Activated CD8-positive, alpha-beta memory T cell treated with anti-CD3 and anti-CD28 coated beads, Interleukin-2, amount 50 U/mL, for 1 hour (primary cell): Measurements from ENCODE around the gene PDK3.

Source experiments
- DNase-seq: peaks from one replicate; pipeline ENCODE4 v3.0.0-alpha.2; 2020; ENCODE audit errors: extremely low read depth

The PDK3 gene

DNA sequence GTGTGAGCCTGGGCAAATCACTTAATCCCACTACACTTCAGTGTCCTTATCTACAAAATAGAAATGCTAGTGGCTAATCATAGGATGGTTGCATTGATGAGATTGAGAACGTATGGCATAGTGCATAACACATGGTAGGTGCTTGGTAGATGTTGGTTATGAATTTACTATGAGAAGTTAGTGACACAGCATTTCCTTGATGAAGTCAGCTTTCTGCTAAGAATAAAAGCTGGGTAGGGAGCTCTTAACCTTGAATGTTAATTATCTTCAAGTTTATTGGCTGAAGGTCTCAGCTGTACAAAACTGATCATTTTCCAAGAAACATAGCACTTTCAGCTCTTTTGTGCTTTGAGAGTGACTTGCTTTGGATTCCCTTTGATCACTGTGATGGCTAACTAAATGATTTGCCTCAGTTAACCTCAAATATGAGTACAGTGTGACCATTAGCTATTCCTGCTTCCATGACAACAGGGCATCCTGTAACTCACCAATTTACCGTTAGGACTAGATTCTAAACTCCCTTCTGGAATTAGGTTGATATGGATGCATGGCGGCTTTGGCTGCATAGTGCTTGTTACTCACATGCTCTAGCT lies 17.8 kb downstream of the PDK3 start:
- DNase-seq, result no peak

DNA sequence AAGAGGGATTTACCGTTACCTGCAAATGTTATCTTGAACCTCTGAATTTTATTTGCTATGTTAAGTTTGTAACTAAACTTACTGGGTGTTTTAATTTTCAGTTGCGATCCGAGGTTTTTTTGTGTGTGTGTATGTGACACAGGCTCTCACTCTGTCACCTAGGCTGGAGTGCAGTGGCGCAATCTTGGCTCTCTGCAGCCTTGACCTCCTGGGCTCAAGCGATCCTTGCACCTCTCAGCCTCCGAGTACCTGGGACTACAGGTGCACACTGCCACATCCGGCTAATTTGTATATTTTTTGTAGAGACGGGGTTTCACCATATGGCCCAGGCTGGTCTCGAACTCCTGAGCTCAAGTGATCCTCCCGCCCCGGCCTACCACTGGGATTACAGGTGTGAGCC lies 18.5 kb downstream of the PDK3 start:
- DNase-seq, result no peak

DNA sequence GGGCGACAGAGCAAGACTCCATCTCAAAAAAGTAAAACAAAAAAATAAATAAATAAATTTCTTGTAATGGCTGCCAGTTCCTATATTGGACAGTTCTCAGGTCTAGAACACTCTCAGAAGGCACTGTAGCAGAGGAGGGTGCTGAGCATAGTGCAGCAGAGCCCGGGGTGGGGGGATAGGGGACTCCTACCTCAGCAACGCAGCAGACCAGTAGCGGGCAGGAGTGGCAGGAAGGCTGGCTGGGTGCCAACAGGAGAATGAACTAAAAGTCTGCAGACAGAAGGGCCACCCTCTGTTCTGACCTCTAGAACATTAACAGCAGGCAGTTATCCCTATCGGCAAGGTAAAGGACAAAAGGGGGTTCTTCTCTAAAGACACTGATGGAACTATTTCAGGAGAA lies 20.2 kb downstream of the PDK3 start:
- no peak for DNase-seq

DNA sequence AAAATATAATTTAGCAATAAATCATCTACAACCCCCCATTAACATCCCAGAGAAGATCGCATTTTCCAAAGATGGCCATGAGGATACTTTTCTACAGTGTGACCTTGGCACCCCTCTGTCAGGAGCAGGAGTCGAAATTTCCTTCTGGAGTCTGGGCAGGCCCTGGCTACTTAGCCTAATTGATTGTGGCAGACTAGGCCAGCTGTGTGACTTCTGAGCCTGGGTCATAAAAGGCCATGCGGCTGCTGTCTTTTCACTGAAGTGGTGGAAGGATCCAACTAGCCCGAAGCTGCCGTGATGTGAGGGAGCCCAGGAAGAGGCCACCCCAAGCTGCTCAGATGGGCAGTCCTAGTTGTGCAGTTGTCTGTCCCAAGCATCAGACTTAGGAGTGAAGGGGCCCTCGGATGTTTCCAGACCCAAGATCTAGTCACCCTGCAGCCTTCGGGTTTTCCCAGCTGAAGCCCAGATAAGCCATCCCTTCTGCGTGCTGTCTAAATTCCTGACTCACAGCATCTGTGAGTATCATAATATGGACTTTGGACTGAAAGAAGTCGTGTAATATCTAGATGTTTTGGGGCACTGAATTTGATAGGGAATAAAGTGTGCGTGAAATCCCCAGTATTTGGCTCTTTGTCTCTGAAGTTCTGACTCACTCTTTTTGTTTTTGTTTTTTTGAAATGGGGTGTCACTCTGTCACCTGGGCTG lies 21.0 kb downstream of the PDK3 start:
- no peak for DNase-seq

DNA sequence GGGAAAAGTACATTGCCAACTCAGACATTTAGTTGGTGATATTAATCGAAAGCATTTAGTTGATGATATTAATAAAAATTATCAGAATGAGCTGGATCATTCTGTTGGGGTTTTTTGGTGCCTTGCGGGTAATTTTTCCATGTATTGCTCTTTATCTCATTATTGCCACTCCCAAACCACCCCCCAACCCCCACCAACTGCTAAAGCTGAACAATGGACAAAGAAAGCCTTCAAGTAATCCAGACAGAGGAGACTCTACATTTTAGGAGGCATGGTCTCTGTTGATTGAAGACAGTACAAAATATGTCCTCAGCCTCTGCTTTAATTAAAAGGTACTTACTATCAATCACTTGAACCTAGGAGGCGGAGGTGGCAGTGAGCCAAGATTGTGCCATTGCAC lies 22.5 kb downstream of the PDK3 start:
- DNase-seq, result no peak

DNA sequence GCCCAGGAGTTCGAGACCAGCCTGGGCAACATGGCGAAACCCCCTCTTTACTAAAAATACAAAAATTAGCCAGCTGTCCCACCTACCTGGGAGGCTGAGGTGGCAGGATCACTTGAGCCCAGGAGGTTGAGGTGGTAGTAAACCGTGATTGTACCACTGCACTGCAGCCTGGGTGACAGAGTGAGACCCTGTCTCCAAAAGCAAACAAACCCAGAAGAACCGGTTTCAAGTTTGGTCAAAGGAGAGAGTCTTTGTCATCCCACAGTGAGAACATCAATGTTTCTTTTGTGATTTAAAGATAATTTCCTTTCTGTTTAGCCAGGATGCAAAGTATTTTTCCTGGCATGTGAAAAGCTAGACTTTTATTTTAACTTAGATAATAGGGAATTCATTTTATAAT lies 26.7 kb downstream of the PDK3 start:
- no peak for DNase-seq

DNA sequence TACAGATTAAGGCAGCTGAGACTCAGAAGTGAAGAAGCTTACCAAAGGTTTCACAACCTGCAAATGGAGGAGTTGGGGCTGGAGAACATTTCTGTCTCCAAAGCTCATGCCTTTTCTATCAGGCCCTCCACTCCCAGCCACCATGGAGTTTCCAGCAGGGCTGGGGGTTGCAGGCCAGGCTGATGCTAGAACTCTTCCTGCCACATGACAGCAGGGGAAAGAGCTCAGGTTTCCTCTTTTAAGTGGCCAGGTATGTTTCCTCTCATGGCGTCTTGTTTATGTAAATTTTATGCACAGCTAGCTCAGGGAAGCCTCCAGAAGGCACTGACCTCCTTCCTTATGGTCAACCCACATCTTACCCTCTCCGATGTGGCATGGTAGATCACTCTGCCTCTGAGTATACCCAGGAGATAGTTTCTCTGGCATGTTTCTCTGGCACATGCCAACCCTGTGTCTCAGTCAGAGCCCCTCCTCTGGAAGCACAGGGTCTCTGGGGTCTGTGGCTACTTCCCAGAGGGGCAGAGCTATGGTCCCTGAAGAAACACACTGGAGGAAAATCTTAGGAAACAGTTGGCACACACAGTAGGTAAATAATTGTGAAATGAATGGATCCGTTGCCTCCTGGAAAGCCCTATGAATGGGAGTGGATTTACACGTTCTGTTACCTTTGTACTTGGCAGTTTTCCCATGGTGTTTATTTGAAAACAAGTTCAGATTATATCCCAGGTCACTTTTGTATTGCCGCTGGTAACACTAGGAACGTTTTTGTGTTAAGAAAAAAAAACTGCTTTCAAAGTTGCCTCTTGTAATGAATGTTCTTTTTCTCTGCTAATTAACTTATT lies 28.9 kb downstream of the PDK3 start:
- no peak for DNase-seq

DNA sequence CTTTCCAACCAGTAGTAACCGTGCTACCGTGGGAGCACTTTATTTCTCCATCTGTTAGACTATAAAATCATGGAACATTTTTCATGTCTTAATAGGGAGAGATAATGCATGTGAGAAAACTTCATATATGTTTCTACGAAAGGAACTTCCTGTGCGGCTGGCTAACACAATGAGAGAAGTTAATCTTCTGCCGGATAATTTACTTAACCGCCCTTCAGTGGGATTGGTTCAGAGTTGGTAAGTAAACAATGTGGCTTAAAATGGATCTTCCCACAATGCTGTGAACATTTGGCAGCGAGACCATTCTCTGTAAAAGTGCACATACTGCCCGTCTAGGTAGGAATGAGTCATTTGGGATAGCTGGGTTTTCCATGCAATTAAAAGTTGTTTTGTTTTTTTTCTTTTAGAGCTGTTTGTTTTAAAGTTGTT lies 29.6 kb downstream of the PDK3 start:
- no peak for DNase-seq

DNA sequence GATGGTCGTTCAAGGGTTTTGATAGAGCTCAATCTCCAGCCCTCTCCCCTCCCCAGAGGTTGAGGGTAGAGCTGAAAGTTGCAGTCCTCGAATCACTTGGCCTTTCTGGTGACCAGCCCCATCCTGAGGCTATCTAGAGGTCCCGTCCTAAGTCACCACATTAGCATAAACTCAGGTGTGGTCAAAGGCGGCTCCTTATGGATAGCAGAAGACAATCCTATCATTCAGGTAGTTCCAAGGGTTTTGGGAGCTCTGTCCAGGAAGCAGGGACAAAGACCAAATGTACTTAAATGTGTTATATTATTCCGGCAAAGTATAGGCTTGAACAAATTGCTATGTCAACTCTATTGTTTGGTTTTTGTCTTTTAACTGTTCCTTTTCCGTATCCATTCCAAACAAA lies 30.6 kb downstream of the PDK3 start:
- DNase-seq, result no peak

DNA sequence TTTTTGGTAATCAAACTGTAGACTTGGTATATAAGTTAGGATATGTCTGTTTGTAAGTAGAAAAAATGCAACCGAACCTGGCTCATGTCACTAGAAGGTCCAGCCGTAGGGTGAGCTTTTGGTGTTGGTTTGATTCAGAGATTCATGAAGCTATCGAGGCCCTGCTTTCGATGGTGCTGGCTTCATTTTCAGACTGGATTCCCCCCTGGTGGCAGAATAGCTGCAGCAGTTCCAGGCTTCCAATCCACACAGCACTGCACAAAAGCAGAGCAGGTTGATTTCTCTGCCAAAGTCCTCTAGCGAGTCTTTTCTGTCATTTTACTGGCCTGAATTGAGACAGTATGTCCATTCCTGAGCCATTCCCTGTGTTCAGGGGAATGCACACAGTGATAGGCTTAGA lies 33.1 kb downstream of the PDK3 start:
- no peak for DNase-seq

DNA sequence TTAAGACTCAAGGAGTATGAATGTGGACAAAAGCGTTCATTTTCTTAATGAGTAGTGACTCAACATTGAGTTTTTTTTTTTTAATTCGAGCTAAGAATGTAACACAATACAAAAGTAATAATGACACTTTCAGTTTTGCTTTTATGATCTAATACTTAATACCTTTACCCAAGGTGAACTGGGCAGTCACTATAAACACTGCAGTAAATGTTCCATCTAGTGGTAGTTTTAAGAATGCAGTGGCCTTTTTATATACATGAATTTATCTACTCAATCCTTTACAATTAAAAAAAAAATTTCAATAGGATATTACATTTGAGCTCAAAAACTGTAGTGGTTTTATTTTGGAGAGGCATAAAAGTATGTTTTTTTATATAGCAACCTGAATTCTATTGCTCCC lies 33.9 kb downstream of the PDK3 start:
- no peak for DNase-seq

DNA sequence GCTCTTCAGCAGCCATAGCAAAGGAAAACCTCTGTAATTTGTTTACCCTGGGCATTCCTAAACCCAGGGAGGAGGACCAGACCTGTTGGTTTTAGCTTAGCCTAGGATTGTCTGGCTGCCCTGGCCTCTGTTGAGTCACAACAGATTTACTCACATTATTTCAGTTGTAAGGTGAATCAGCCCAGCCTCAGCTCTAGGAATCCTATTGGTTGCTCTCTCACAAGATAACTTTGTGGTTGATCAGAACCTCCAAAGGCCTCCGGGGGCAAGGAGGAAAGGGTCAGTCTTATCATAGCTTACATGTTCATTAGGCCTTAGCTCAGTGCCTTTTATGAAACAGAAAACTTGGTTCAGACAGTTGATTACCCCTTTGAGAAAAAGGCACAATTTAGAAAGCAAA lies 41.0 kb downstream of the PDK3 start:
- DNase-seq, result no peak

DNA sequence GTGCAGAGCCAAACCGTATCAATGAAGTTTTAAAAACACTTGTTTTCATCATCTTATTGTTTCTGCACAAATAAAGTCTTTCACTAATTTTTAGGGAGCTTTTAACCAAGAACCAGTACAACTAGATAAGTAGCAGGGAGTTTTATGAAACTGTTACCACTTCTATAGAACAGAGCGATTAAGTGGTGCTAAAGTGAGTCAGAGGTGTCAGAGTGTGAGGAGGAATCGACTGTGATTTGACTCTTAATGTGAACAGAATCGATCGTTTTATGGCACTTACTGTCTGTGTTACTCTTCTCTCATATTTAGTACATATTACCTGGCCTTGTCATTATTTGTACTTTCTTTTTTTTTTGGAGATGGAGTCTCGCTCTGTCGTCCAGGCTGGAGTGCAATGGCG lies 43.3 kb downstream of the PDK3 start:
- DNase-seq, result no peak

DNA sequence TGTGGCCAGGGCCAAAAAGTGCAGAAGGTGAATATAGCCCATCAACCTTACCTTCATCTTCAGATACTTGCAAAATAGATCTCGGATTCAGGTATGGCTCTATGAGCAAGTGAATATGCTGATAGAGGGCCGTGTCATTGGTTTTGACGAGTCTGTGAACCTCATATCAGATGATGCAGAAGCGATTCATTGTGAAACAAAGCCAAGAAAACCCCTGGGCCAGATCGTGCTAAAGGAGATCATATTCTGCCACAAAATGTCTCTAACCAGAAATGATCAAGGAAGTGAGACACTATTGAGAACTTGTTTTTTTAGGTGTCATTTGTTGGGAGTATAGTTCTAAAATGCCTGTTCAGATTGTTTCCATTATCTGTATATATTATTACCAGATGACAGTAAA lies 48.3 kb downstream of the PDK3 start:
- no peak for DNase-seq

DNA sequence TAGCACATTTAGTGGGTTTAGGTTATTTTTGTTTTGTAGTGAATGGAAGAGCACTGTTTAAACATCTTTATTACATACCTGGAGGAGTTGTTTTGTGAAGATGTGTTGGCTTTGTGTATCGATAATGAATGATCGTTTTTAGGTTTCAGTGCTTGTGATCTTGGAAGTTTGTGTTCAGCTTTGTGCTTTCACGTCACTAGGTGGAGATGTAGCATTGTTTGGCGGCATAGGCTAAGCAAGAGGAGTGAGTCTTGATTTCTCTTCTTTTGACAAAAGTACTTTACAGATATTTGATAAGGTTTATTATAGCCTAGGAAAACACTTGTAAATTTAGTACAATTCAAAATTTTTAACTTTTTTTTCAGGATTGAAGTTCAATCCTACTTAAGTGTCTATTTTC lies 50.4 kb downstream of the PDK3 start:
- DNase-seq, result no peak

DNA sequence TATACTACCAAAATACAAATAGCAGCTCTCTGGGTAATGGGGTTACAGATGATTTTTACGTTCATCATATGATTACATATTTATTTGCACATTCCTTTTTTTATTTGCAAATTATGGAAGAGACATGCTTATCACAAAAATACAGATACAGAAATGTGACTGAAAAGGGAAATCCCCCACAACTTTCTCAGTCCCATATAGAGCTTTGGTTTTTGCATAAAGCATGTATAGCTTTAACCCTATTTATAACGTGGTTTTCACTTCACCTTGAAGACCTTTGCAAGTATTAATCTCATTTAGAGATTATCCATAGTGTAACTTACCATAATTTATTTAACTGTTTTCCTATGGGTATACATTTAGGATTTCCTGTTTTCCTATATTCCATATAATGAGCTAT lies 55.4 kb downstream of the PDK3 start:
- no peak for DNase-seq

DNA sequence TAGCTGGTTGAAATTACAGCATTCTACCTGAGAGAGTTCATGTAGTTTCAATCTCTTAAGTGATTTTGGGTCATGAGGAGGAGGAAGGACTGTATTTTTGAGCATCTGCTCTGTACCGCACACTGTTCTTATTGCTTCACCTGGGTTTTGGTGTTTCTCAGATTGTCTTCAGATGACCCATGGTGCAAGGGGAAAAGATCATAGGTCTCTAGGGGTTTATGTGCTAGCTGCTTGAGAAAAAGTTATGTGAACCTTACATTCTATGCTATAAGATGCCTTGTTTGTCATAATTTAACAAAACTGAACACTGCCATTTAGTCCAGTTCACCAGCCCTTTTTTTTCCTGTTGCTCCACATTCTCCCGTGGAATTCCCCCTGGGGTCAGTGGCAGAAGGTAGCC lies 60.4 kb downstream of the PDK3 start:
- DNase-seq, result no peak

DNA sequence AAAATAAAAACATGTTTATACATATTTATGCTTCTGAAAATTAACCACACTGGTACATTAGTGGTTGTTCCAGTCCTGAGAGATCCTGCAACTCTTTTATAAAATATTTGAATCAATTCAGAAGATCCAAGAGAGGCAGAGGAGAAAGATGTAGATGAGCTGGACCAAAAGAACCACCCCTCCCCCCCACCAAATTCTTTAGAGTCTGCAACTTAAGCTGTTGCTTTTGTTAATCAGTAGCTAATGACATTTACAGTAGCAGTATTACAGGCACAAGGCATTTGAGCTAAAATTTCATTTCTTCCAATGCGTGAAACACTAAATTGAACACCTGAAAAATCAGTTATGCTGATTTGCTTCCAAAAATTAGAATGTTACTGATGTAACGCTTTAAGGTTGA lies 61.5 kb downstream of the PDK3 start:
- no peak for DNase-seq

DNA sequence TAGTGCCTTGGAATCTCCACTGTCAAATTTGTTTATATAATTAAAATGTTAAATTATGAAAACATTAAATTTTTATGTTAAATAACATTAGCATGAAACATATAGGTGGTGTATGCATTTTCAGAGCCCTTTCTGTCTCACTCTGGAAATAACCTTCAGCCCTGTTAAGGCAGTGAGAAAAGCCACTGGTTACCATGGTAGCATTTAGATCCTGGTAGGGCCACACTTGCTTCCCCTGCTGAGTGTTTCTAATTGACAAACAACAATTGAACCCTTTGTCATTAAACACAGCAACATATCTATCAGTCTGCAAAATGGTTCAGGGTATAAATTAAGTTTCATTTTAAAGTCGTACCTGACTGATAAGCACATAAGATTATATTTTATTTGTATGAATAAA lies 63.5 kb downstream of the PDK3 start:
- DNase-seq, result no peak

DNA sequence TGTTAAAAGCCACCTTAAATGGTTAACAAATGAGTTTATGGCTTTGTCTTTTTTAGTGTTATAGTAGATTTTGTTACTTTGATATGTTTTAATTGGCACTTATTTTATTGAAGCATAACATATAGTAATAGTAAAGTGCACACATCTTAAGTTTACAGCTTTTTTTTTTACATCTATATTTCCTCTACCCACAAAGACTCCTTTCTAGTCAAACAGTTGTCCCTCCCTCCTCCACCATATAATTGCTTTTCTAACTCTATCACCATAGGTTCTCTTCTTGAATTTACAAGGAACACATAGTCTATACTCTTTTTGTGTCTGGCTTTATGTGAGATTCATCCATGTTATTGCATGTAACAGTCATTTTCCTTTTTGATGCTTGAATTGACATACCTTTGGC lies 71.5 kb downstream of the PDK3 start:
- no peak for DNase-seq

DNA sequence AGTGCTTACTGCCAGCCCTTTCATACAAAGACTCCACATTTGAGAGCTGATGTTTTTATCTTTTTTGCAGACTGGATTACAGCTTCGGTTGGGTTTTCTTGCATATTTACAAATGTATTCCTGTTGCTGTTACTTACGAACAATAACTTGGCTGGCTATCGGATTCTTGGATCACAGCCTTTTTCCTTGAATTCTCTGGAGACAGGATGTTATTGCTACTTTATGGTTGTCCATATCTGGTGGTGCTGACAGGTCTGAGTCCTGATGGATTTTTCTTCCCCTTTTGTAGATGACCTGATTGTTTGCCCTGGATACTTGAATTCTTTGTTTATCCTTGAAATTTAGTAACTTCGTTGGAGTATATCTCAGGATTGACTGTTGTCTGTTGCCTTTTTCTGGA lies 77.7 kb downstream of the PDK3 start:
- no peak for DNase-seq

DNA sequence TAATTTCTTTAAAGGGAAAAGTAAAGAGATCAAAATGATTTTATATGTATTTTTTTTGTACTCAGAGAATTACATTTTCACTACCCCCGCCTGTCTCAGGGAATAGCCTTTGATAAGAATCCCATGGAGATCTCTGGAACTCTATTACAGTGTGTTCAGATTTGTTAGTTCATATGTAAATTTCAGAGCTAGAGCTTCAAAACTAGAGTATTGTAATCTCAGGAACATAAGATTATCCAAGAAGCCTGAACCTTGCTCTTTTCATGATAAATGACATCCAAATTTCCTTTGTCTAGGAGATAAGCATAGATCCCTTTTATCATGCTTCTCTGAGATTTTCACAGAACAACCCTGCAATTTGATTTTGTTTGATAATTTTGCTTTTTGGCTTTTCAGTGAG lies 82.9 kb downstream of the PDK3 start:
- no peak for DNase-seq

DNA sequence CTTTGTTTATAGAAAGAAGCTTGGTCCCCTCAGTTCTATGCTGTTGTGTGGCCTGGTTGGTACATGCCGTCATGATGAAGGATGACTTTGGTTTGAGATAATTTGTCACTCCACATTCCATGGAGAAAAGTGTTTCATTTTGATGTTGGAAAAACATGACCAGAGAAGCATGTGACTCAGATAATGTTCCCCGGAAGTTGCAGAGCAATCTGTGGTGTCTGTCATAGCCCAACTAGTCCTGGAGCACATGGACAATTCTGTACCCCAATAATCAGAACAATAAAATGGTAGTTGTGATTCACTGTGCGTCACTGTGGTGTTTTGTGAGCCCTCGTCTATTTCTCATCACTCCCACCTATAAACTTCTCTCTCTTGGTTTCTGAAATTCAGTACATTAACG lies 85.1 kb downstream of the PDK3 start:
- DNase-seq, result no peak
